Kidney glomerular epithelial cell (primary cell): ENCODE results near the gene PRDM16.
"Not testable (repeated sequence)": the region's sequence is repeated elsewhere in the genome, so short reads cannot be mapped to it uniquely, and the experiment has no call there.

ENCODE experiments used
- DNase-seq: peaks from one replicate; lab custom pipeline; 2025; lab: John Stamatoyannopoulos, UW

The PRDM16 gene

GRCh38 chr1:3282186-3282585 lies 213.2 kb downstream of the PRDM16 start:
- no peak for DNase-seq

- DNase-seq: no peak
These were observed 213.8 kb downstream of the PRDM16 start for GRCh38 chr1:3282656-3283430.

GRCh38 chr1:3283849-3284248 lies 214.8 kb downstream of the PRDM16 start:
- DNase-seq: peak; percentile 10

- DNase-seq: no peak
These were observed 215.7 kb downstream of the PRDM16 start for GRCh38 chr1:3284691-3285090.

GRCh38 chr1:3285106-3285740 lies 216.2 kb downstream of the PRDM16 start:
- DNase-seq: no peak

- DNase-seq: not testable (repeated sequence)
These were observed 218.1 kb downstream of the PRDM16 start for GRCh38 chr1:3287095-3287494.

- no peak for DNase-seq
These were observed 218.7 kb downstream of the PRDM16 start for GRCh38 chr1:3287656-3288160.

- no peak for DNase-seq
These were observed 220.5 kb downstream of the PRDM16 start for GRCh38 chr1:3289502-3289901.

- no peak for DNase-seq
These were observed 221.4 kb downstream of the PRDM16 start for GRCh38 chr1:3290438-3290837.

- DNase-seq: no peak
These were observed 221.9 kb downstream of the PRDM16 start for GRCh38 chr1:3290915-3291314.

GRCh38 chr1:3292051-3292722 lies 223.2 kb downstream of the PRDM16 start:
- no peak for DNase-seq

GRCh38 chr1:3292868-3293562 lies 224.0 kb downstream of the PRDM16 start:
- DNase-seq: no peak

GRCh38 chr1:3293563-3294080 lies 224.6 kb downstream of the PRDM16 start:
- no peak for DNase-seq

- DNase-seq: no peak
These were observed 225.4 kb downstream of the PRDM16 start for GRCh38 chr1:3294450-3294849.

- DNase-seq: no peak
These were observed 226.8 kb downstream of the PRDM16 start for GRCh38 chr1:3295846-3296245.

- DNase-seq: no peak
These were observed 227.3 kb downstream of the PRDM16 start for GRCh38 chr1:3296326-3296725.

- DNase-seq: no peak
These were observed 227.8 kb downstream of the PRDM16 start for GRCh38 chr1:3296826-3297225.

- DNase-seq: no peak
These were observed 228.8 kb downstream of the PRDM16 start for GRCh38 chr1:3297756-3298155.

GRCh38 chr1:3298197-3298596 lies 229.2 kb downstream of the PRDM16 start:
- no peak for DNase-seq

- DNase-seq: no peak
These were observed 235.2 kb downstream of the PRDM16 start for GRCh38 chr1:3304246-3304645.

GRCh38 chr1:3304692-3305091 lies 235.7 kb downstream of the PRDM16 start:
- no peak for DNase-seq

GRCh38 chr1:3305156-3305555 lies 236.2 kb downstream of the PRDM16 start:
- DNase-seq: no peak
